NCI-H1417 (cell line): ENCODE measurements around the gene ORC6.

Experiments used
- DNase-seq, 3 experiments: peaks; one replicate each; lab custom pipeline; 2025; lab: John Stamatoyannopoulos, UW

ORC6 gene

GRCh38 chr16:46700048-46700447 is 10.6 kb downstream of the ORC6 start:
- DNase-seq: no peak

DNA sequence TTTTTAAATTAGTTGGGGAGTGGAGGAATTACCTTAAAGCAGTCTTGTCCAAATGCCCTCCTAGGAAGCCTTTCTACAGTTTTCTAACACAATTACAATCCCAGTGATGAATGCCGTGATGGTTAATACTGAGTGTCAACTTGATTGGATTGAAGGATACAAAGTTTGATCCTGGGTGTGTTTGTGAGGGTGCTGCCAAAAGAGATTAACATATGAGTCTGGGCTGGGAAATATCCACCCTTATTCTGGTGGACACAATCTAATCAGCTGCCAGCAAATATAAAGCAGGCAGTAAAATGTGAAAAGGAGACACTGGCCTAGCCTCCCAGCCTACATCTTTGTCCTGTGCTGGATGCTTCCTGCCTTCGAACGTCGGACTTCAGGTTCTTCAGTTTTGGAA is 12.2 kb downstream of the ORC6 start:
- no peak for DNase-seq

DNA sequence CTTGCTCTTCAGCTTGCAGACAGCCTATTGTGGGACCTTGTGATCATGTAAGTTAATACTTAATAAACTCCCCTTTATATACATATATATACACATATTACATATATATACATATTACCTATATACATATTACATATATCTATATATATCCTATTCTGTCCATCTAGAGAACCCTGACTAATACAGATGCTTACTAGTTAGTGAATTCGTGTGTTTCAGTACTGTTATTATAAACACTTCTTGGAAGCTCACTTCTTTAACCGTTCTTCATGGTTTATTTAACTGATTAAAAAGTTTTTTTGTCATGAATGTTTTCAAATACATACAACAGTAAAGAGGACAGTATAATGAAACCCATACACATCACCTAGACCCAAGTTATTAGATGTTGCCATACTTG is 12.6 kb downstream of the ORC6 start:
- no peak for DNase-seq

DNA sequence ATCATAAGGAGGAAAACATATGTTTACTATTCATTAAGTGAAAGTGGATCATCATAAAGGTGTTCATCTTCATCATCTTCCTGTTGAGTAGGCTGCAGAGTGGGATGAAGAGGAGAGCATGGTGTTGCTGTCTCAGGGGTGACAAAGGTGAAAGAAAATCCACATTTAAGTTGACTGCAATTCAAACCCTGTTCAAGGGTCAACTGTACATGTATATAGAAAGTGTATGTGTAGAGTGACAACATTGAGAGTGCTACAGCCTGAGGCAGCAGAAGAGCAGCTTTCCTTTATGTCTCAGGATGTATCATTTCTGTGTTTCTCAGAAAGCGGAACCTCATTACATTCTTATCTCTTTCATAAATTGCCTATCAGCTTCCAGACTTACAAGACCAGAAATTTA is 17.2 kb downstream of the ORC6 start:
- DNase-seq: no peak

DNA sequence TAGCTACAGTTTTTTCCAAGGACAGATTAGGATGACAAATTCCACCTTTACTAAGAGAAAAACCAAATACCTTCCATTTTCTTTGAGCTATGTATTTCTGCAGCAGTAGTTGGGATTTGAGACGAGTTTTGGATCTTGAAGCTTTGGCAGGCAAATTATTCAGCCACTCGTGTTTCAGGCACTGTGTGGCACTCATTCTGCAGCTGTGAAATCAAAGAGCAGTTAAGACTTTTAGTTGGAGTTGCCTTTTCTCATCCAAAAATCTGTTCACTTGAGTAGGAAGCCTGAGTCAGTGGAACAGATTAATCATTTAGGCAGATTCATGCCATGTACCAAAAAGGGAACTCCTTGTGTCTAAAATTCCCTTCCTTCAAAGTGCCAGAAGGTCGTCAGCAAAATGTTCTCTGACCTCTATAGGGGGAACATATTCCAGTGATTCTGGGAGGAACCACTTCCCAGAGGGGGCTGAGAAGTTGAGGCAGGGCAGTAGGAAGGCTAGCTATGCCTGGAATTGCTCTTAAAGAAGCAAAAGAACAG is 20.1 kb downstream of the ORC6 start:
- no peak for DNase-seq

- no peak for DNase-seq
These were observed 21.9 kb downstream of the ORC6 start for GRCh38 chr16:46711106-46712058.

- DNase-seq: no peak
These were observed 23.5 kb downstream of the ORC6 start for GRCh38 chr16:46712911-46713310.

DNA sequence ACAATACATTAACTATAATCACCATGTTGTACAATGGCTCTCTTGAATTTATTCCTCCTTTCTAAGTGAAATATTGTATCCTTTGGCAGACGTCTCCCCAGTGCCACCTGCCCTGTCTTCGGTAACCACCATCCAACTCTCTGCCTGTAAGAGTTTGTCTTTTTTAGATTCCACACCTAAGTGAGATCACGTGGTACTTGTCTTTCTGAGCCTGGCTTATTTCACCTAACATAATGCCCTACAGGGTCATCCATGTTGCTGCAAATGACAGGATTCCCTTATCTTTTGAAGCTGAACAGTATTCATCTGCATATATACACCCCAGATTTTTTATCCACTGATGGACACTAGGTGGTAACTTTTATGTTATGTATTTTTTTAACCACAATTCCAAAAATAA is 24.2 kb downstream of the ORC6 start:
- peak in 2 of 3 experiments; percentile 16 to 34 for DNase-seq

GRCh38 chr16:46714797-46715591 is 25.5 kb downstream of the ORC6 start:
- DNase-seq: no peak

GRCh38 chr16:46715769-46716305 is 26.4 kb downstream of the ORC6 start:
- no peak for DNase-seq

- no peak for DNase-seq
These were observed 28.2 kb downstream of the ORC6 start for GRCh38 chr16:46717692-46718091.

GRCh38 chr16:46718214-46718613 is 28.8 kb downstream of the ORC6 start:
- no peak for DNase-seq

- DNase-seq: no peak
These were observed 30.1 kb downstream of the ORC6 start for GRCh38 chr16:46719528-46719927.

- DNase-seq: no peak
These were observed 31.2 kb downstream of the ORC6 start for GRCh38 chr16:46720619-46721018.

DNA sequence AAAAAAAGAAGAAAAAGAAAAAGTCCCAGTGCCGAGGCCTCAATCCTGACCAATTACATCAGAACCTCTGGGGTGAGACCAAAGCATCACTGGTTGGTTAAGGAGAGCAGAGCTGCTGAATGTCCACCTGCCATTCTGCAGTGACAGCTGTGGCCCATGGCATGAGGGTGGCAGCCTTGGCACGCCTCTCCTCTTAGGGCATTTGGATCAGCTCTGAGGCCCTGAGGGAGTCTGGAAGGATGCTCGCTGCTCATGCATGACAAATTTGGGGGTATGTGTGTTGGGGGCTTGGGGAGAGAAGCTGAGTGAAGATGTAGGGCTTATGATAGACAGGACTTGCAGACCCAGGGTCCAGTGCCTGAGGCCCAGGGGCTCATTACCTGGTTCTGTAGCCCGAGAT is 32.4 kb downstream of the ORC6 start:
- DNase-seq: no peak

- DNase-seq: no peak
These were observed 37.7 kb downstream of the ORC6 start for GRCh38 chr16:46727184-46727583.

- DNase-seq: no peak
These were observed 38.2 kb downstream of the ORC6 start for GRCh38 chr16:46727630-46728029.

GRCh38 chr16:46728806-46729205 is 39.3 kb downstream of the ORC6 start:
- no peak for DNase-seq

GRCh38 chr16:46729326-46729995 is 40.0 kb downstream of the ORC6 start:
- DNase-seq: no peak

- no peak for DNase-seq
These were observed 40.7 kb downstream of the ORC6 start for GRCh38 chr16:46730126-46730525.

- DNase-seq: no peak
These were observed 41.6 kb downstream of the ORC6 start for GRCh38 chr16:46730801-46731690.
